Spinal cord (tissue), 10 donors: Measurements from ENCODE around the gene NELFCD. TPM values are rescaled to one million over a fixed set of nuclear protein-coding genes. Genes with fewer than 3 reads are reported as not detected.

Experiments used
- DNase-seq, 6 donors: peaks; one replicate each; pipeline versions ENCODE4 v3.0.0 to v3.0.0-alpha.2; 2013 to 2015; ENCODE audit warnings: low spot score in 6 of 6, low read depth in 4 of 6
- H3K27ac ChIP-seq: one replicate; pipeline ENCODE4 v1.5.1; 2013; ENCODE audit warnings: low read depth, low read length, control low read depth
- H3K27me3 ChIP-seq: one replicate; pipeline ENCODE4 v1.6.1; 2013; ENCODE audit warnings: low read length; ENCODE audit not compliant: control insufficient read depth, insufficient read depth
- H3K36me3 ChIP-seq: one replicate; pipeline ENCODE4 v1.6.1; 2013; ENCODE audit warnings: low read length; ENCODE audit not compliant: control insufficient read depth, insufficient read depth
- H3K4me1 ChIP-seq: one replicate; pipeline ENCODE4 v1.6.1; 2013; ENCODE audit warnings: low read length; ENCODE audit not compliant: control insufficient read depth, insufficient read depth
- H3K4me3 ChIP-seq: one replicate; pipeline ENCODE4 v1.5.1; 2013; ENCODE audit warnings: low read depth, low read length, control low read depth
- H3K9me3 ChIP-seq: one replicate; pipeline ENCODE4 v1.6.1; 2013; ENCODE audit warnings: low read length; ENCODE audit not compliant: control insufficient read depth, insufficient read depth
- WGBS: methylation state at CpG from one replicate; pipeline ENCODE4 v1.1.5; 2013; ENCODE audit warnings: missing lambda C conversion rate; ENCODE audit not compliant: insufficient coverage; 5-methylcytosine and 5-hydroxymethylcytosine counted together
- polyA plus RNA-seq, 2 donors: library from polyadenylated mRNA; unstranded; fragments of 120-200 nt; gene quantifications; one replicate each; pipeline ENCODE4 v1.2.1, GENCODE V29; 2013; ENCODE audit not compliant: insufficient read length in 2 of 2
- total RNA-seq, 2 donors: library from RNA; depleted of rRNA in 1 of 2; stranded (reverse); fragments of 120-200 nt in 1 of 2; fragments of >200 nt in 1 of 2; gene quantifications; one replicate each; pipeline versions ENCODE4 v1.2.3 to v1.2.4, GENCODE V29; 2013 to 2014
- donor health status: healthy.

The NELFCD gene
- total and polyA plus RNA-seq, 4 donors, result 48.0 to 88.6 (median 71.8) TPM

DNA sequence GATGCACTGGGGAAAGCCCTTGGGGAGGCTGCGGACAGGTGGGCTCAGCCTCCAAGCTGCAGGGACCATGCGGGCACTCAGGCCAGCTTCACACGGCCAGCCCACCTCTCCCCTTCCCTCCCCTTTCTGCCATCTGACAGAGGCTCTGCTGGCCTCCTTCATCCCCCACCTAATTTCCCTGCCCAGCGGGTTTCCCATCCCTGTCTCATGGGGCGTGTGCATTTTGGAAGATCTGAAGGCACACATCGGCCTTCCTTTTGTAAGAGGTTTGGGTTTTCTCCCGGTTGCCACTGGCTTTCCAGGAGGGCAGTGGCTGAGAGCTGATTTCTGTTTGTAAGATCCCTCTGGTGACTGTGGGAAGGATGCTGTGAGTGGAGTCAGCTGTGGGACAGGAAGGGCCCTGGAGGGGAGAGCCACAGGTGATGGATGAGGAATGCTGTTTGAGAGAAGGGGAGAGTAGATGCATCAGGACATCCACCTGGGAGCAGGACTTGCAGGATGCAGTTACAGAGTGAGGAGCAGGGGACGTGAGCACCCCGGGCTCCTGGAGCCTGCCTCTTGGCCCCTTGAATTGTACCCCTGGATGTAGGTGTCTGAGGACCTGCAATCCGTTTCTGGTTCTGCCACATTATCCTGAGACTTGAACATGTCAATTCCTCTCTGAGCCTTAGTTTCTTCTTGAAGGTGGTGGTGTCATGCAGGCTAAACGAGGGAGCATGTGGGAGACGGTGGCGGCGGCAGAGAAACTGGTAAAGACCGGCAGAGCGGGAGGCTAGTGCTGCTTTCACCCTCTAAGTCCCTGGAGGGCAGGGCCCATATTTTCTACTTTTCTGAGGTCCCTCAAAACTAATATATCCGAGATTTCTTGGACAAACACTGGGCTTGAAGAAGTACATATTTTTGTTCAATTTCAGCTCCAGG, 32.2 kb downstream of the NELFCD start:
- no peak overlapping the region for H3K4me3 ChIP-seq
- 76% methylated on average over 12 of the region's 17 CpGs for WGBS
- peaks cover 13% of the 10 kb centered on the region for H3K4me1 ChIP-seq
- H3K27me3 ChIP-seq, result no peaks in the 10 kb centered on the region
- H3K36me3 ChIP-seq, result peaks cover 13% of the 10 kb centered on the region
- H3K9me3 ChIP-seq, result no peaks in the 10 kb centered on the region
- no peak for DNase-seq
- no peak overlapping the region for H3K27ac ChIP-seq

DNA sequence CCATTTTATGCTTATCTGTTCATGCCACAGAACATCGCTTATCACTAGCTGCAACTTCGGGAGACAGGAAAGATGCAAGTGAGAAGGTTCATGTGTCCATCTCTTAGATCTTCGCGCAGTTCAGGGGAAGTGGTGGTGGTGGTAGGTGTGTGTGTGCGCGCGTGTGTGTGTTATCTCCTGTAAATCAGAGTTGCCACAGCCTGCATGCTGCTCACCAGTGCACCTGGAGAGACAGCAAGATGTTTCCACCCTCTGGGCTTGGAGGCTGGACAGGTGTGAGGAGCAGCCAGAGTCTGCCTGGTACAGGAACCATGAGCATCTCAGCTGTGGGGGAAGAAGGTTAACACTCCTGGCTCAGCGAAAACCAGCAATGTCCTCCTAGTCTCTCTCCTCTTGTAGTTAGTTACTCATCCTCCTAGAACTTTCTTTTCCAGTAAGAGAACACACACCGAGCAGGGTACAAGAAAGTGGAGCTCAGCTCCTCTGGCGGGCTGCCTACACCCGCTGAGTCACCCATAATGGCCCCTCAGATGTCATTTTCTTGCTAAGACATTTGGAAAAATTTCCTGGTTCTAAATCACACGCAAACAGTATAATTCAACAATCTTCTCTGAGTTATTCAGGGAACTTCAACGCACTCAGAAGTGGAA, 33.0 kb downstream of the NELFCD start:
- Histone ChIP-seq H3K9me3 (no peaks in the 10 kb centered on the region), H3K27me3 (no peaks in the 10 kb centered on the region), H3K36me3 (peaks cover 17% of the 10 kb centered on the region), H3K27ac (no peak overlapping the region), H3K4me1 (peaks cover 13% of the 10 kb centered on the region), H3K4me3 (no peak overlapping the region)
- WGBS, result 80% methylated on average over 12 of the region's 13 CpGs
- DNase-seq, result no peak

DNA sequence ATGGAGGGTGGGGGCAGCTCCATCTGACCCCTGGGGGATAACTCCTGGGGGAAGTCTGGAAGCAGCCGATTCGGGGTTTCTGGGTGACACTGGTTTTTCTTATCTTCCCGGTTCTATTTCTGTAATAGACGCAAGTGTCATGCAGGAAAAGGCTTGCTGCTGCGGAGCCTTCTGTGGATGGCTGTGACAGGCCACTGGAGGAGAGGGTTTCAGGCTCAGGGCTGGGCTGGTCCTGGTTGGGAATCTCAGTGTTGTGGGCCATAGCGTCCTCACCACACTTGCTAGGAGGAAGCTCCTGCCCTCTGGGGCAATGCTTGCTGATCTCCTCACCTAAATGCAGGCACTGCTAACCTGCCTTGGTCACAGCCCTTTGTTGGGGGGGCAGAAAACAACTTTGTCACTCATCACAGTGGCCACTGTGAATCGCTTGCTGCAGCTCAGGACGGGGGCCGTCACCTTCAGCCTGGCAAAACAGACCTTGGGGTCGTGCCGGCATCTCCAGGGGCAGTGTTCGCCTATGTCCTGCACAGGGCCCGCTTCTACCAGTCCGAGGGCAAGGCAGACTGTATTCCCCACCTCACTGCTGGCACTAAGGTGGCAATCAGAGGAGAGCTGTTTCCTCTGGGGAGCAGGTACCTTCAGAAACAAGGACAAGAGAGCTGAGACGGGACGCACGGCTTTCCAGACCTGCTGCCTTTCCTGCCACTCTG, 33.8 kb downstream of the NELFCD start:
- 93% methylated on average over 17 of the region's 17 CpGs for WGBS
- H3K9me3 ChIP-seq, result no peaks in the 10 kb centered on the region
- peaks cover 13% of the 10 kb centered on the region for H3K4me1 ChIP-seq
- H3K4me3 ChIP-seq, result no peak overlapping the region
- no peak for DNase-seq
- peaks cover 19% of the 10 kb centered on the region for H3K36me3 ChIP-seq
- H3K27me3 ChIP-seq, result no peaks in the 10 kb centered on the region
- H3K27ac ChIP-seq, result no peak overlapping the region

DNA sequence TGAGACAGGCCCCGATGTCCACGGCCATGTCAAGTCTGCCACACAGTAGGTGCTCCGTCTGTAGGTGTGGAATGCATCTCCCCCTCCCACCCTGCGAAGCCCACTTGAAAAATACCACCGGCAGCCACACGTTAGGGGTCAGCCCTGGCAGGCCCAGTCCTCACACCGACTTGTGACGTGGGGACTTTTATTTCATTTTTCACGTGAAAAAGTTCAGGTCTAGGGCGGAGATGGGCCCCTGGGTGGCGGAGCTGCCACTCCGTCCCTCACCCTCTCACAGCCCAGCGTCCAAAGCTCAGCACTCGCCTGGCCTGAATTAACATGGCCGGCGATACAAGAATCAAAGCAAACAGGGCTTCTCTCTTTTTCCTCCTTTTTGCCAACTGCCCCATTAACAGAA, 34.4 kb downstream of the NELFCD start:
- Histone ChIP-seq H3K27me3 (no peaks in the 10 kb centered on the region), H3K4me1 (peaks cover 10% of the 10 kb centered on the region), H3K27ac (no peak overlapping the region), H3K36me3 (peaks cover 19% of the 10 kb centered on the region), H3K4me3 (no peak overlapping the region), H3K9me3 (no peaks in the 10 kb centered on the region)
- DNase-seq, result no peak
- WGBS, result 84% methylated on average over 11 of the region's 16 CpGs

DNA sequence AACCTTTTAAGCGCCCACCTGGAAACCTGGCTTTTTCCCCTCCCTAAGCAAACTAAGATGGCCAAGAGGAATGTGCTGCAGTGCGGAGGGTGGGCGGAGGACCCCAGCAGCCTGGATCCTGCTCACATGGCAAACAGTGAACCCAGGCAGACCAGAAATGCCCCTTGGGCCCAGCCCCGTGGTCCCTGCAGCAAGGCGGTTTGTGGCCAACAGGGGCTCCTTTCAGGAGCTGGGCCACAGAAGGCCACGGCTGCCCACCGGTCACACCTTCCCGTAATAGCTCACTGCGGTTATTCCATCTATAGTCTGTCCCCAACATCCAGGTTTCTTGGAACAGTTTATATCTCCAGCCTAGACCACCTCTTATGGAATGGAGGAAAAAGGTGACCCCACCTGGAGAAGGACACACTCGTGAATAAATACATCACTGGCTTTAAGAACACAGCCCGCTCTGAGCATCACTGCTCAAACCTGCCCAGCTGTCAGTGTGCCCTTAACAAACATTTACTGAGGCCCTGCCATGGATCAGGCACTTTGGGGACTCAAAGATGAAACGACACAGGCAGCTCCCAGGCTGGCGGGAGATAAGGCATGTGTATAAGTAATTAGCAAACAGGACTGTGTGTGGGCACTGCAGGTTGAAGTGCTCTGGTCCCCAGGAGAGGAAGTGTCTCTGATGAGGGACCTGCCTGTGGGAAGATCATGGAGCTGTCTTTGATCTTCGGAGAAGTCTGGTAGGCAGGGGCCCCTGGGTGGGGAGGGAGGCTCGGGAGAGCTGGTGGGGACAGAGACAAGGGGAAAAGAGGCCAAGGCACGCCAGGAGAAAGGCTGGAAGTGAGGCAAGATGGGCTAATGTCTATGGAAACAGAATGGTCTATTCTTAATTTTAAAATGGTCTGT, 35.0 kb downstream of the NELFCD start:
- Histone ChIP-seq H3K27ac (no peak overlapping the region), H3K4me1 (peaks cover 4% of the 10 kb centered on the region), H3K27me3 (no peaks in the 10 kb centered on the region), H3K4me3 (no peak overlapping the region), H3K9me3 (no peaks in the 10 kb centered on the region), H3K36me3 (peaks cover 19% of the 10 kb centered on the region)
- no peak for DNase-seq
- 81% methylated on average over 15 of the region's 16 CpGs for WGBS

DNA sequence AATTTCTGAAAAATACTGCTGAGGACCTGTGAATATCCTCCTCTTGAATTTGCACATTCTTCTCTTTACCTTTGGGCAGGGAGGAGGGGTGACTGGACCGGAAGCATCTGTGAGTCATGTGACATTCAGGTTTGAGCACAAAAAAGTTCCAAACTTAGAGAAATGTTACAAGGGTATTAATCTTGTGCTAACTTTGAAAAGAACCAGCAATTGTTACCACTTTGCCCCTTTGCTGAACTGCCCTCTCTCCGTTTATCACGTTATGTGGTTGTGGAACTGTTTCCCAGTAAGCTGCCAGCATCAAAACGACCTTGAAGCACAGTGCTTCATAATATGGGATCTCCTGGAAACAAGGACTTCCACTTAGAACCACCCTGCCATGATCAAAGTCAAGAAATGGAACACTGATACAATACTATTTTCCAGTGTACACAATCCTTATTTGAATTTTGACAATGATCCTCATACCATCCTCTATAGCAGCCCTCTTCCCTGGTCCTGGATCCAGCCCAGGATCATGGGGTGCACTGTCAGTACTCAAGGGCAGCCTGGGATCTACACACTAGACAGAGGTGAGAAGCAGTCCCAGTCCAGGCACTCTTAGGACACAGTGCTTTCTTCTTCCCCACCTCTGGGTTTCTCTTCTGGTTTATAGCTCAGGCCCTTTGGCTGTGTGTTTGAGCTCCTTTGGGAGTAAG, 35.9 kb downstream of the NELFCD start:
- WGBS, result 70% methylated on average over 4 of the region's 4 CpGs
- no peak for DNase-seq
- Histone ChIP-seq H3K27me3 (no peaks in the 10 kb centered on the region), H3K4me3 (no peak overlapping the region), H3K27ac (no peak overlapping the region), H3K9me3 (no peaks in the 10 kb centered on the region), H3K4me1 (no peaks in the 10 kb centered on the region), H3K36me3 (peaks cover 19% of the 10 kb centered on the region)

DNA sequence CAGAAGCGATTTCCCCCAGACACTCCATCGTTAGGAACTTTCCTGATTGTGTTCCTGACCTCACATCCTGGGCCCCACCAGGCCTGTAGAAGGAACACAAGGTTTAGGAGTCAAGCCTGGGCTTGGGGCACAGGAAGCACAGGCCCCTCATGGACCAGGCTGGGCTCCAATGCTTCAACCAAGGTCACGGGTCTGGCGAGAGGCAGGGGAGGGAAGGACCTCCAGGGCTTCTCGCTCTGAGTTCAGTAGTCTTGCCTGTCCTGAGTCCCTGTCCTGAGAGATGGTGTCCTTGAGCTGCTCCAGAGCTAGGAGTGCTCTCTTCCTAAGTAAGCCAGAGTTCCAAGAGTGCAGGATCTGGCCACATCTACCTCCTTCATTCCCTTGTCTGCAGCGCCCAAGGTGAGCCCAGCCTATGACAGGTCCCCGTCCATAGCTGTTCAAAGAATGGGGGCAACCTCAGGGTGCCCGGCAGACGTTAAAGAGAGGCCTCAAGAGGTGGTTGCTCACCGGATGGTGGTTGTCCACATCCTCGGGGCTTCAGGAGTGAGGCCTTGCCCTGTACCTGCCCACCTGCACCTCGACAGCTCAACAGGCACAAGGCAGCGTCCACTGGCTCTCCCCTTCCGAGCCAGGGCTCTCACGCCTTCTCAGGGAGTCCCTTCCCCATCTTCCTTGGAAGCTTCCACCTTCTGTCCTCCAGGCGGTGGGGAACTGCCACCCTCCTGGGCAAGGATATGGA, 36.6 kb downstream of the NELFCD start:
- H3K9me3 ChIP-seq, result no peaks in the 10 kb centered on the region
- no peak overlapping the region for H3K4me3 ChIP-seq
- no peaks in the 10 kb centered on the region for H3K27me3 ChIP-seq
- H3K27ac ChIP-seq, result no peak overlapping the region
- peaks cover 21% of the 10 kb centered on the region for H3K36me3 ChIP-seq
- WGBS, result 89% methylated on average over 13 of the region's 16 CpGs
- H3K4me1 ChIP-seq, result no peaks in the 10 kb centered on the region
- DNase-seq, result no peak

DNA sequence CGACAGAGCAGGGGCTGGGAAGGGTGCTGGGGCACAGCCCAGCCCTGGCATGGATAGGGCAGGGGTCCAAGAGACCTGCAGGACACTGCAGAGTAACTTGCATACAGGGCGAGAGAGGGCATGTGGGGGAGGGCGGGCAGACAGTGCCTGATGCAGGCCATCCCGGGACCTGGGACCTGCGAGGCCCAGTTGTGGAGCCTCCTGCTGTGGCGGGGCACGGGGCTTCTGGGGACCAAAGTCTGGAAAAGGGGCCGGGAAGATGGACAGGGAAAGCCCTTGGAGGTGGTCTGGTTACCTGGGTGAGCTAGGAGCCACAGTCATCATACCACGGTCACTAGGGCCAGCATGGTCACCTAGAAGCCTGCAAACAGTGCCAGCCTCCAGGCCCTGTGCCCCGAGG, 37.8 kb downstream of the NELFCD start:
- Histone ChIP-seq H3K4me1 (no peaks in the 10 kb centered on the region), H3K27me3 (no peaks in the 10 kb centered on the region), H3K27ac (no peak overlapping the region), H3K9me3 (no peaks in the 10 kb centered on the region), H3K36me3 (peaks cover 27% of the 10 kb centered on the region), H3K4me3 (no peak overlapping the region)
- DNase-seq, result no peak
- 94% methylated on average over 7 of the region's 10 CpGs for WGBS
